OCI-M2 (cell line): Measurements from ENCODE around the gene NACC1.

ENCODE experiments used
- DNase-seq: peaks from one replicate; lab custom pipeline; 2025; ENCODE audit not compliant: unreplicated experiment; lab: John Stamatoyannopoulos, UW

NACC1 gene

DNA sequence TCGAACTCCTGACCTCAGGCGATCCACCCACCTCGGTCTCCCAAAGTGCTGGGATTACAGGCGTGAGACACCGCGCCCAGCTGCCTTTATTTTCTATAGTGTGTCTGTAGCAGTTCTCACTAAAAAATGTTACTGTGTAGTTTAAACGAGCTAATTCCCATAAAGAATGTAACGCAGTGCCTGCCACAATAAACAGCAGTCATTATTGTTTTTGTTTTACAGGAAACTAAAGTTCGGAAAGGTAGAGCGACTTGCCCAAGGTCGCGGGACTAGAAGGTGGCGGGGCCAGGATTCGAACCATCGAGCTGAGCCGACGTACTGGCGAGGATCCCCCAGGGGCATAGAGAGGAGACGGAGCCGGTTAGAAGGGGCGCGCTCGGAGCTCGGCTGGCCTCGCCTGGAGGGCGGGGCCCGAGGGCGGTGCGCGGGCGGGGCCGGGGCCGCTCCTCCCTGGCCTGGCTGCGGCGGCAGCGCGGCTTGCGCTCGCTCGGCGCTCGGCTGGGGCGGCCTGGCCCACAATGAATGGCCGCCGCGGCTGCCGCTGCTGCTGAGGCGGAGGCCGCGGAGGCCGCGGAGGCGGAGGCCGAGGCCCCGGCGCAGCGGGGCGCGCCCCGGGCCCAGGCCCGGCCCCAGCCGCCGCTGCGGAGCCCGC is at the start of gene NACC1:
Gene NACC1, plus strand, starts transcription at position 493 of the 652 bp plus-strand sequence. CDS start 16,944 bp downstream, outside the sequence.
- no peak for DNase-seq

DNA sequence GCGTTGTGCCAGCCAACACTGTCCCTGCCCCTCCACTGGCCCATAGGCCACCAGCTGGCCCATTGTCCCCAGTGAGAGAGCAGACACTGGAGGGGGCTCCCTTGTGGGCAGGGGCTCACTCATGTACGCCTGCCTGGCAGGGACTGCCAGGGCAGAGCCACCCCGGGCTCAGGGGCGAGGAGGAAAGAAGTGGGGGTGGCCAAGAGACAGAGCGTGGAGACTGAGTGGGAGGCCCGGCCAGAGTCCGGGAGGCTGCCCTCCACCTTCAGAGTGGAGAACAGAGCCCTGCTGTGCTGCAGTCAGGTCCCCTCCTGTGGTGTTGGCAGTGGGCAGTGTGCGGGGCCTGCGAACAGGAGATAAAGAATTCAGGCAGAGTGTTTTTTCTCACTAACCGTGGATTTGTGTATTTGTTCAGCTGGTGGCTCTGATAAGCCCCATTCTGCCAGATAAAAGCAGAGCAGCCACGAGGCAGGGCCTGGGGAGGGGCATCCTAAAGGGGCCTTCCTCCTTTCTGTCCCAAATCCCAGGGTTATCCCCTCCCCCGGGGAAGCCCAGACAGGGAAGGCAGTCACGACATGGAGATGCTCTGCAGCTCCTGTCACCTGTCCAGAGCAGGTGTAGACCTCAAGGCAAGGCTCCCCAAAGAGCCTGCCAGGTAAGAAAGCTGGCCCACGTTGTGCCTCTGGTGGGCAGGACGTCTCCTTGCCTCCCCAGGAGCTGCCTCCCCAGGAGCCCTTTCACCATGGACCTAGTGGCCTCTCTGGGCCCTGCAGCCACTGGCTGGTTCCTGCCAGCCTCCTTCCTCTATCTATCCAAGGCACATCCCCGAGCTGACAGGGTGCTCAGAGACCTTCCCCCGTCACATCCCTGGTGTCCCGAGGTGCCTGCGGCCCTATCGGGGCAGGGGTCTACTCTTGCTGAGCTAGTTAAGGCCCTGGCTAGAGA is 48.4 kb upstream of the NACC1 start:
- peak; percentile 52 for DNase-seq

DNA sequence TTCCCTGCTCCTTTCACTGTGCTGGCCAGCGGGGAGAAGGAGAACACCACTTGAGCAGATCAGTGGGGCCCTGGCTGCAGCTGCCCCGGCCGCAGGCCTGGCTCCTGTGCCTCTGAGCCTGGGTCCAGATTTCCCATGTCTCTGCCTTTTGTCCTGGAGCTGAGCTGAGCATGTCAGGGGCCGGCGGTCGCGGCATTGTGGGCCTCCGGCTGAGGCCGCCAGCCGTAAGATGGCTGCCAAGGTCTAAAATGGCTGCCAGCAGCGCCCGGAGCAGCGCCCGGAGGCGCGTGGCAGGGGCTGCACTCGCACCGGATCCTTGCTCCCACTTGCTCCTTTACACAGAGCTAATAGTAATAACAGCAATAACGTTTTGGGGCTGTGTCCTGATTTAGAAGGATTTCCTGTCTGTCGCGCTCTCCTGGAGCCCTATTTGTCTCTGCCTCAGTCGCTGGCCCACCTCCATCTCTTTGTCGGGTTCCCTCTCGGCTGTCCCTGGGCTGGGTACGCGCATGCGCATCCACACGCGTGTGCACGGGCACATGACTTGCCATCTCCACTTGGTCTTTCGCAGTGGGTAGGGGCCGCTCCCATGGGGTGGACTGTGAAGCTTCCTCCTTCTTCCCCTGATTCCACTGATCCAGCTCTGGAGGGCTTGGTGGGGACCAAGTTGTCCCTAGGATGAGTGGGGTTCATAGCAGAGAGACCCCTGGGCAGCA is 47.5 kb upstream of the NACC1 start:
- no peak for DNase-seq

DNA sequence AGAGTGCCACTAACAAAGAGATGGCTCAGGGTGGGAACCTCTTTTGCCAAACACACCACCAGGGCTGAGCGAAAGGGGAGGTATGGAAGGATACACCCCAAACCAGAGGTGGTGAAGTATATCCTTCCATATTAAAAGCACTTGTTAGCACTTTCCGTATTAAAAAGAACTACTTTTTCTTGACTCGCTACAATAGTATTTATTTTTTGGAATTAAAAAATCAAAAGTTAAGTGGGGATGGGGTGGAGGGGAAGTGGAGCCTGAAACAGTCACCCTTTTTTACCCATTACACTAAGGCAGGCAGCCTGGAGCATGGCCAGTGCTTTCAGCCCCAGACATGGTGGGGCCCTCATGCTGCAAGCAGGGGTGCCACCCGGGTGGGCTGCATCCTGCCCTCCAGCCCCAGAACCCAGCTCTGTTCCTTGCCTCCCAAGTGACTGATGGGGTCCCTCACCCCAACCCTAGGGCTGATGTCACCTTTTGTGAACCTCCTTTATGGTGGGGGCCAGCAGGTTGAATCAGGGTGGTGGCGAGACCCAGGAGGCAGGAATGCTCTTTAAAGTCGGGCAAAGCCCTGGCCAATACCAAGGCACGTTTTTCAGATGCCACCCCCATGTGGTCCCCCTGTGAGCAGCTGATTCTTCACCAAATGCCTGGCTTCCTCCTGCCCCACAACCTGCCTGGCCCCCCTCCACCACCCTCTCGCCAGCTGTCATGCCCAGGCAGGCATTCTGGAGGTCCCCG is 46.4 kb upstream of the NACC1 start:
- DNase-seq, result no peak

DNA sequence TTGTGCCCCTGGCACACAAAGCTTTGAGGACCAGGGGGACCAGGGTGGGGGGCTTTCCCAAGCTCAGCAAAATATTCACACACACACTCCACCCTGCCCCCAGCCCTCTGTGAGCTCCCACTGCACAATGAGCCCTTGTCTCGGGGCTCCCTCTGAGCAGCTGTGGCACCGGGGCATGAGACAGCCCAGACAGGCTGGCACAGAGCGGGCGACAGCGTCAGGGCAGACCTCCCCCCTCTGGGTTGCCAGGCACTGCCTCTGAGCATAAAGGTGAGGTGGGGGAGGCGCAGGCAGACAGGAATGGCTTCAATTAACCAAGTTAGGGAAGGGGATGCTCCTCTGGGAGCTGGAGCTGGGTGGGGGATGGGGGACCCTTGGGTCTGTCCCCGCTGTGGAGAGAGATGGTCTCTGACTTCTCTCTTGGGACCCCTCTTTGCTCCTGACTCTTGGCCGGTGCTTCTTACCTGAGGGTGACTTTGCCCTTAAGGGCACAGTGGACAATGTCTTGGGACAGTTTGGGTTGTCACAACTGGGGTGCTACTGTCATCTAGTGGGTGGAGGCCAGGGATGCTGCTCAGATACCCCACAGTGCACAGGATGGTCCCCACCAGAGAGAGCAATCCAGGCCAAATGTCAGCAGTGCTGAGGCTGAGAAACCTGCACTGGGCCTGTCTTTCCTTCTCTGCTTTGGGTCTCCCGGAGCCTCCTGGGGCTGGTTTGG is 45.7 kb upstream of the NACC1 start:
- DNase-seq, result no peak

DNA sequence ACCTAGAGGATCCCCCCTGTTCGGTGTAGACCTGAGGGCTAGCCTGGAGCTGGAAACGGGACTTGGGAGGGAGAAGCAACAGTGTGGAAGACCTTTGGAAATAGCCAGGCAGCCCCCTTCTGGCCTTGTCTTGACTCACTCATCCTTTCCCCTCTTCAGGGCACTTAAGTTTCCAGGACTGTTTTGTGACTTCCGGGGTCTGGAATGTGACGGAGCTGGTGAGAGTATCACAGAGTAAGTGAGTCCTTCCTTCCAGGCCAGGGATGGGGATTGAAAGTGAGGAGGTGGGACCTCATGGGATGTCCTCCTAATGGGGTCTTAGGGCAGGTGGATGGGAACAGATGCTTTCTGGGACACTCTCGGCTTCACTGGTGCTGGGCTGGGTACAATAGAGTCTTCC is 44.8 kb upstream of the NACC1 start:
- DNase-seq, result no peak

DNA sequence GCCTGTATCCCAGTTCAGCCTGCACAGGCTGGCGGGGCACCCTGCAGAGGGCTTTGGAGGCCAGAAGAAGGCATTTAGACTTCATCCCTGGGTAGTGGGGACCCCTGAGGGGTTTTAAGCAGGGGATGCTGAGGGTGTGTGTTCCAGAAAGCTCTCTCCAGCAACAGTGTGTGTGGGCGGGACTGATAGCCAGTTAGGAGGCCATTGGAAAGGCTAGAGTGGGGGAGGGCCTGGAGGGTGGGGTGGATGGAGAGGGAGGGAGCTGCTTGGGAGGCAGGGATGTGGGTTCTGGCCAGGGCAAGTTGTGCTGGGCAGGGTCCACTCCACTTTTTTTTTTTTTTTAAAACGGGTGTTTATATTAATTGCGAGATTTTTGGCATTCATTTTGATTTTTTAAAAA is 43.7 kb upstream of the NACC1 start:
- DNase-seq, result no peak

DNA sequence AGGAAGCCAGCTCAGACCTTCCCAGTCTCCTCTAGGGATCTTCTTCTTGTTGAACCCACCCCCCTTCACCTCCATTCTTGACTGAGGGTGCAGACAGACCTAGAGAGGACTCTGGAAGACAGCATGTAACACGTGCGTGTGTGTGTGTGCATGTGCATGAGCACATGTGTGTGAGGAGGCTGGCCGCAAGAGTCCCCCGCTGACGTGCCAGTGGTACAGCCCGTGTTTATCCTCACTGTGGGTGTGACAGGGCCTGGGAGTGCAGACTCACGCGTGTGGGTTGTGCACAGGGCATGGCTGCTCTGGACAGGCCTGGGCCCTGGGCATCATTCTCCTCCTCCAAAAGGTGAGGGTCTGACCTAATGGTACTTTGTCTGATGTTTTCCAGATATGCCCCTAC is 41.7 kb upstream of the NACC1 start:
- DNase-seq, result no peak

DNA sequence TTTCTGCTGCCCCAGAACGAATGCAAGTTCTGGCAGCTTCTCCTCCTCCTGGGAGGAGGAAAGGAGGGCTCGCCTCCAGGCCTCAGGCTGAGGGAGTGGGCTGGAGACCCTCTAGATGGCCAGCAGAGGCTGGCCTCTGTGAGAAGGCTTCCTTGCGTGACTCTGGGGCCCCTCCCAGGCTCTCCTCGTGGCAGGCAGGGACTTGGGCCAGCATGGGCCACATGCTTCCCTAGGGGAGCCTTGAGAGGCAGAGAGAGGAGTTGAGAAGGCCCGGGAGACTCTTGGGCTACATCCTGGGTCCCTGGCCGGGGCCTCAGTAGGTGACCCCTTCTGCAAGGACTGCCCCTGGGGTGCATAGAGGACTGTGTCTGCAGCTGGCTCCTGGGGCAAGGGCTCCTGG is 41.3 kb upstream of the NACC1 start:
- no peak for DNase-seq

DNA sequence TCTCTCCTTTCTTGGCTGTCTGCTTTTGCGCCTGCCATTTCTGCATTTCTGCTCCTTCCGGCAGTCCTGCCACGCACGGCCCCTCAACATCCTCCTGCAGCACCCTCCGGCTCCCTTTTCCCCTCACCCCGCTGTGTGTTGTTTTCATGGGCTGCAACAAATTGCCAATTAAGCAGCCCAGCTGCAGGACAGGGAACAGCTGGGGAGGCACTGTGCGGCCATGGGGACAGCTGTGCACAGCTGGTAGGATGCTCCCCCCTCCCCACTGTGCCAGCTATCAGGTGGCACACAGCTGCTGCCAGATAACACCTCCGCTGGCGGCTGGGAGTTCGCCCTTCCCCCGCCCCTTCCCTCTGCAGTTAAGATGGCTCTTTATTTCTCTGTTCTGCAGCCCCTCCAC is 40.8 kb upstream of the NACC1 start:
- no peak for DNase-seq

DNA sequence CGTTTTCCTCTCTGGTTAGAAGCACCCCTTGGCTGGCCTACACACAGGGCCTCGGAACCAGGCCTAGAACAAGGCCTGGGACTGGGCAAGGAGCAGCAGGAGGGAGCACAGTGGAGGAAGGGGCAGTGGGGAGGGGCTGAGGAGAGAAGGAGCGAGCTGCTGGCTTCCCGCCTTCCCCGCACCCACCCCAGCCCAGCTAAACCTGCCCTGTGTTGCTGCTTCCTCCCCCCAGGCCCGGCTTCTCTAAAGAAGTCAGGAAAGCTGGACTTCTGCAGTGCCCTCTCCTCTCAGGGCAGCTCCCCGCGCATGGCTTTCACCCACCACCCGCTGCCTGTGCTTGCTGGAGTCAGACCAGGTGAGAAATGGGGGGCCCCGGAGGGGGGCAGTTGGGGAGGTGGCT is 39.7 kb upstream of the NACC1 start:
- no peak for DNase-seq

DNA sequence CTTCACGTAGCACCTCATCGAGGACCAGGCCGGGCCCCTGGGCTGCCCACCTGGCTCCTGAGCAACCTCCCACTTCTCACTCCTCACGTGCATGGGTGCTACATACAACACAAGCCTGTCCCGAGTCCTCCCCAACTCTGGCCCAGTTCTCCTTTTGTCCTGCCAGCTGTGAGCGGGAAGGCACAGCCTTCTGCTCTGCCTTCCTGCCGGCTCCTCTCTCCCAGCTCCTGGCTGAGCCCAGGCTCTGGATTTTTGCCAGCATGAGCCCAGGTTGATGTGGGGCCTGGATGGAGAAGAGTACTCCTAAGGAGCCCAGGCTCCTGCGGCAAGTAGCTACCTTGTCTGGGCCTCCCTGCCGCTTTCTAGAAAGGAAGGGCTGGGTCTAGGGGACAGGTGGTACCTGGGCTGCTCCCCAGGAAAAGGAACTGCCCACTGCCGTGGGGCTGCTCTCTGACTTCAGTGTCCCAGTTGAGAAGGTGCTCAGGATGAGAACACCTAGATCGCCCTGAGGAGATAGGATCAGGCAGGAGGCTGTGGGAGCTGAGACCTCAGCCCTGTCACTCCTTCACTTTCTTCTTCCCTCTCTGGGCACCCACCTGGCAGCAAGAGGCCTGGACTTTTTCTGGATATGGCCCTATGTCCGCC is 39.0 kb upstream of the NACC1 start:
- DNase-seq, result no peak

DNA sequence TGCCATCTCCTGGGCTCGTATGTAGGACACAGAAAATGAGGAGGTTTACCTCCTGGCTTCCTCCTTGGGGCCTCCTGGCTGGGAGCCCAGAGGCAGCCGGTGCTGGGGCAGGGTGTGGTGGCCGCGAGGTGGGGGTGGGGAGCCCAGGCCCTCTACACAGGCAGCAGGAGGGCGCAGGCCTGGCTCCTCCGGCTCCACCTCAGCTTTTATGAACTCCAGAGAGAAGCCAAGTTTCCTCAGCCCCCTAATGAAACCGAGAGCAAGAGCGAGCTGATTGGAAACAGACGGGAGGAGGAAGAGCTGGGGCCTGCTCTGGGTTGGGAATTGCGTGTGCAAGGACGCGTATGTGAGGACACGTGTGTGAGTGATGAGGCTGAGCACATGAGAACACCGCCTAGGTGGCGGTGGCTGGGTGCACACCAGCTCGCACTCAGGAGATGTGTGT is 38.5 kb upstream of the NACC1 start:
- DNase-seq, result no peak

DNA sequence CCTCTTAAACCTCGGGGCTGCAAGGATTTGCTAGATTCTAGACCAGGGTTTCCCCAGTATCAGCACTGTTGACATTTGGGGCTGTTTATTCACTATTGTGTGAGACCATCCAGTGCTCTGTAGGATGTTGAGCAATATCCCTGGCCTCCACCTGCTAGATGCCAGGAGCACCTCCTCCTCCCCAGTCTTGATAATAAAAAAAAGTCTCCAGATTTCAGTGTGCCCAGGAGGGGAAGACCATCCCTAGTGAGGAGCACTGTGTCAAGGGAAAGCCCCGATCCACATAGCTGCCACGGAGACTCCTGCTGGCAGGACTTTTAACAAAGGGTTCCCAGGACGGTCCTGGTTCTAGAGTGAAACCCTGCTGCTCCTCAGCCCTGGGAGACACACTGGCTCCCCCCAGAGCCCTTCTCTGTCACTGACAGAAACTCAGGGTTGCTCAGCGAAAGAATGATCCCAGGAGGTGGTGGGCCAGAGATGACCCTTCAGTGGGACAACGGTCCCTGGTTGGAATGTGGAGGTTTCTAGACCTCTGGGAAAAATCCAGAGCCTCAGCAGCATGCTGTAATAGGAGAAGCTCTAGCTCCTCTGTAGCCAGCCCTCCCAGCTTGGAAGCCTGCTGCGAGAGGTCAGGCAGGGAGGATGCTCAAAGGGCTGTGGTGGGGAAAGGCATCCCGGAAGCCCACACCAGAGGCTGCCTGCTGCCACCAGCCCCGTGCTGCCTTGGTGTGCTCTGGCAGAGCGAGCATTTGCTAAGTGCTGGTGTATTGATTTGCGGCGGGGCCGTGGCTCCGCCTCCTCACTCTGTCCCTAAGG is 35.7 kb upstream of the NACC1 start:
- no peak for DNase-seq

DNA sequence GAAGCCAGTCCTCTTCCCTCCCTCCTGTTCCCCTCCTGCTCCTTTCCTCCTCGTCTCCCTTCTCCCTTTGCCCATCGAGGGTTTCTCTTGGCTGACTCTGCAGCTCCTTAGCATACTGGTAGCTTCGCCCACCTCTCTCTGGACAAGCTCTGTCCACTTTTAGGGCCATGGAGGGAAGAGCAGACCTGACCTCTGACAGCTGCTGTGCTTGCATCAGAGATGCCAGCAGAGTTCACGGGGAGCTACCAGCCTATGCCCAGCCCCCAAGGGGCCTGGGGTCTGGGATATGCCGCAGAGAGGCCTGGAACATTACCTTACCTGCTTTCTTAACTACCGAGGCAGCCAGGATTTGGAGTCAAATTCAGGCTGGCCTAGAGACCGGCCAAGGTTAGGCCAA is 35.1 kb upstream of the NACC1 start:
- no peak for DNase-seq

DNA sequence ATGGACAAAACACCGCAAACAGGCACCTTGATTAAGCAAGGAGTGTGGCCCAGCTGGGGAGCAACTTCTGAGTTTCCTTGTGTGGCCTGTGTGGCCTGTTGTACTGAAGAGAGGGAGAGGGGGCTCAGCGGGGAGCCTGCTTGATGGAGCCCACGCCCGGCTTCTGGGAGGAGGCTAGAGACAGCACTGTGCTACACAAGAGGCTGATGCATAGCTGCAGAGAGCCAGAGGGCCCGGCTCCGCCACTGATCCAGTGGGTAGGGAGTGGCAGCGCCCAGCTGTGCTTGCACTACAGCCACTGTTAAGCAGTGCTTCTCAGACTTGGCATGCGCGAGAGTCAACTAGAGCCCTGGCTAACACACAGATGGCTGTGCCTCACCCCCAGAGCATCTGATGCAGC is 34.4 kb upstream of the NACC1 start:
- DNase-seq, result no peak

DNA sequence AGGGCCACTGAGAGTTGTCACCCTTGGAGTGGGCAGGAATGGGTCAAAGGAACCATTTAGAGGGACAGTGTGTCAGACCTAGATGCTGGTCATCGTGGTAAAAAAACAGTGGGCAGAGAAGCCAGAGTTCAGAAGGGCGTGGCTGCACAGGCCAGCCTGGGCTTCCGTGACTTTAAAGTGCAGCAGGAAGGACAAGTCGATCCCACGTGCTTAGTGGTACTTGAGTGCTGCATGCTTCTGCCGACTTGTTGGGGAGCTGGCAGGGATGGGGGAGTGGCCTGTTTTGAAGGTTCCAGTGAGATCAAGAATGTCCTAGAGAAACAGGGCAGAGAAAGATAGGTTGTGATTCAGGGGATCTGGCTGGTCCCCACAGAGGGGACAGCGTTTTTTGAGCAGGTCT is 32.4 kb upstream of the NACC1 start:
- no peak for DNase-seq

DNA sequence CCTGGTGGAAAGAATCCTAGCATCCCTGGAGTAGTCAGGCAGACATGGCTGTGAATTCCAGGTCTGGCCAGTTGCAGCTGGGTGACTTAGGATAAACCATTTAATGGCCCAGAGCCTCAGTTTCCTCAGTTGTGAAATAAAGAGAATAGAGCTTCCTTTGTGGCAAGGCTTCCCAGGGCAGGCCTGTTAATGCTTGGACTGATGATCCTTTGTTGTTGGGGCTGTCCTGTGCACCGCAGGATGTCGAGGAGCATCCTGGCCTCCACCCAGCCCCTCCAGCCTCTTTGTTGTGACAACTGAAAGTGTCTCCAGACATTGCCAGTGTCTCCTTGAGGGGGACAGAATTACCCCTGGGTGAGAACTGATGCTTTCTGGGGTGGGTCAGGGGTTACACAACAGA is 31.7 kb upstream of the NACC1 start:
- DNase-seq, result no peak

DNA sequence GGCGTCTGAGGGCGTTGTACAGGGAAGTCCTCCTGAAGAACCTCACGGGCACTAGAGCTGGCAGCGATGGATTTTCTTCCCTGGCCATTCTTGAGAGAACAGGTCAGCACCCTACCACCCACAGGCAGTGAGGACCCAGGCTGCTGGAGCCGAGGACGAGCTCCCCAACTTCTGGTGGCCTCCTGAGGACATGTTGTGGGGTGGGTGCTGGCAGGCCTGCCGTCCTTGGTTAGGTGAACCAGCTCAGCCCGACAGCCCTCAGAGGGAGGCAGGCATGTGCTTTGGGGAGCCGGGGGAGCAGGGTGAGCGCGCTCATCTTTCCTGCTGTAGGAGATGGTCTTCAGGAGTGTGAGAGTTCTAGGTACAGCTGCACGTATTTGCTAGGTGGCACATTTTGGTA is 30.8 kb upstream of the NACC1 start:
- no peak for DNase-seq
